Smooth muscle cell (in vitro differentiated cells): ENCODE data around the gene XYLT1. TPM values are rescaled to one million over a fixed set of nuclear protein-coding genes. Genes with fewer than 3 reads are reported as not detected.

Experiments
- DNase-seq: peaks from one replicate; lab custom pipeline; 2025; ENCODE audit not compliant: unreplicated experiment; lab: John Stamatoyannopoulos, UW
- H2AFZ ChIP-seq: fragments of 200-600 bp; sonication (generic); 2 replicates; pipeline ENCODE4 v1.6.0; 2016; ENCODE audit warnings: antibody characterized with exemption, low read depth, mild to moderate bottlenecking
- H3F3A ChIP-seq: fragments of 200-600 bp; sonication (generic); 2 replicates; pipeline ENCODE4 v1.6.0; 2017; ENCODE audit warnings: antibody characterized with exemption, low read depth
- H3K27ac ChIP-seq: fragments of 200-600 bp; sonication (generic); 2 replicates; pipeline ENCODE4 v1.5.1; 2016; ENCODE audit warnings: low read depth, mild to moderate bottlenecking
- H3K27me3 ChIP-seq: fragments of 200-600 bp; sonication (generic); 2 replicates; pipeline ENCODE4 v1.6.1; 2016; ENCODE audit warnings: low read depth, mild to moderate bottlenecking
- H3K36me3 ChIP-seq: fragments of 200-600 bp; sonication (generic); 2 replicates; pipeline ENCODE4 v1.5.1; 2016; ENCODE audit warnings: low read depth
- H3K4me1 ChIP-seq: fragments of 200-600 bp; sonication (generic); 2 replicates; pipeline ENCODE4 v1.5.1; 2016; ENCODE audit warnings: low read depth
- H3K4me2 ChIP-seq: fragments of 200-600 bp; sonication (generic); 2 replicates; pipeline ENCODE4 v1.6.0; 2016; ENCODE audit warnings: mild to moderate bottlenecking
- H3K4me3 ChIP-seq: fragments of 200-600 bp; sonication (generic); 2 replicates; pipeline ENCODE4 v1.5.1; 2016; ENCODE audit warnings: mild to moderate bottlenecking
- H3K79me2 ChIP-seq: fragments of 200-600 bp; sonication (generic); 2 replicates; pipeline ENCODE4 v1.6.0; 2016; ENCODE audit warnings: low read depth, mild to moderate bottlenecking
- H3K9ac ChIP-seq: fragments of 200-600 bp; sonication (generic); 2 replicates; pipeline ENCODE4 v1.6.0; 2016; ENCODE audit warnings: low read depth
- H3K9me3 ChIP-seq: fragments of 200-600 bp; sonication (generic); replicated peaks from 2 replicates; pipeline ENCODE4 v1.5.1; 2016; ENCODE audit warnings: low read depth
- H4K20me1 ChIP-seq: fragments of 200-600 bp; sonication (generic); 2 replicates; pipeline ENCODE4 v1.6.0; 2016; ENCODE audit warnings: low read depth
- WGBS: methylation state at CpG from one replicate; pipeline ENCODE4 v1.1.7; 2016; ENCODE audit warnings: low lambda C conversion rate; 5-methylcytosine and 5-hydroxymethylcytosine counted together
- polyA plus RNA-seq: library from polyadenylated mRNA; unstranded; fragments of >200 nt; fragmentation: Nextera tagmentation; extraction: Ambion mirVana; gene quantifications from 2 replicates; pipeline ENCODE4 v1.2.1, GENCODE V29; 2016
- total RNA-seq: library from RNA; depleted of rRNA; stranded (reverse); fragments of >200 nt; gene quantifications from 2 replicates; pipeline ENCODE4 v1.2.3, GENCODE V29; 2014
- TF ChIP-seq, protein P1 (sequence below): fragments of 200-600 bp; sonication (generic); IDR thresholded peaks from 2 replicates; pipeline ENCODE4 v1.5.1; 2017; ENCODE audit warnings: borderline replicate concordance, mild to moderate bottlenecking, antibody characterized with exemption; ENCODE audit not compliant: insufficient read depth, poor library complexity, severe bottlenecking

Gene XYLT1
- total and polyA plus RNA-seq, 2 experiments from 2014 or later: 9.5 to 19.9 TPM

DNA sequence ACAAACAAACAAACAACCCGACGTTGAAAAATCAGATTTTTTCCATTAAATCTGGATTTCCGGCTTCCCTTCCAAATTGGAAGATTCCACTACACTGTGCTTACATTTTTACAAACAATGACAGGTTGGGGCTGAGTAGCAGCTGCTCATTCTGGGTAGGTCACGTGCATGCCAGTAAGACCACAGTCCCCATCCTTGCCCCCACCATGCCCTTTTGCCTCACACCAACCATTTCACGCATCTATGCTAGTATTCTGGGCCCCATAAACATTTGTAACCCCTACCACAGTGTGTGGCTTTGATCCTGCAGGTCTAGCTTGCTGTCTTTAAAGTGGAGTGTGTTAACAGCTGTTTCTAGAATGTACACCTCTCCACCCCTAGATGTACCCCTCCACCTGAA is 366.1 kb downstream of the XYLT1 start:
- Histone ChIP-seq H3K9ac (no peak overlapping the region), H3K9me3 (no peaks in the 10 kb centered on the region), H3K4me1 (peaks cover 7% of the 10 kb centered on the region), H3K27me3 (no peaks in the 10 kb centered on the region), H3K27ac (no peak overlapping the region), H3K4me2 (no peak overlapping the region), H4K20me1 (no peaks in the 10 kb centered on the region), H3K36me3 (no peaks in the 10 kb centered on the region), H3K4me3 (no peak overlapping the region), H3F3A (no peaks in the 10 kb centered on the region), H3K79me2 (no peaks in the 10 kb centered on the region), H2AFZ (no peak overlapping the region)
- 93% methylated on average over 5 of the region's 5 CpGs for WGBS
- no peak for DNase-seq
- TF ChIP-seq, protein P1, sequence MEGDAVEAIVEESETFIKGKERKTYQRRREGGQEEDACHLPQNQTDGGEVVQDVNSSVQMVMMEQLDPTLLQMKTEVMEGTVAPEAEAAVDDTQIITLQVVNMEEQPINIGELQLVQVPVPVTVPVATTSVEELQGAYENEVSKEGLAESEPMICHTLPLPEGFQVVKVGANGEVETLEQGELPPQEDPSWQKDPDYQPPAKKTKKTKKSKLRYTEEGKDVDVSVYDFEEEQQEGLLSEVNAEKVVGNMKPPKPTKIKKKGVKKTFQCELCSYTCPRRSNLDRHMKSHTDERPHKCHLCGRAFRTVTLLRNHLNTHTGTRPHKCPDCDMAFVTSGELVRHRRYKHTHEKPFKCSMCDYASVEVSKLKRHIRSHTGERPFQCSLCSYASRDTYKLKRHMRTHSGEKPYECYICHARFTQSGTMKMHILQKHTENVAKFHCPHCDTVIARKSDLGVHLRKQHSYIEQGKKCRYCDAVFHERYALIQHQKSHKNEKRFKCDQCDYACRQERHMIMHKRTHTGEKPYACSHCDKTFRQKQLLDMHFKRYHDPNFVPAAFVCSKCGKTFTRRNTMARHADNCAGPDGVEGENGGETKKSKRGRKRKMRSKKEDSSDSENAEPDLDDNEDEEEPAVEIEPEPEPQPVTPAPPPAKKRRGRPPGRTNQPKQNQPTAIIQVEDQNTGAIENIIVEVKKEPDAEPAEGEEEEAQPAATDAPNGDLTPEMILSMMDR: no peak

- TF ChIP-seq, protein P1: no peak
- 94% methylated on average over 3 of the region's 3 CpGs for WGBS
- H3K9ac ChIP-seq: no peak overlapping the region
Measured at GRCh38 chr16:17103216-17103615, 367.5 kb downstream of the XYLT1 start.

GRCh38 chr16:17101646-17102045 is 369.1 kb downstream of the XYLT1 start:
- Histone ChIP-seq H3K4me1 (peaks cover 2% of the 10 kb centered on the region), H3K36me3 (no peaks in the 10 kb centered on the region), H3K4me3 (no peak overlapping the region), H3K79me2 (no peaks in the 10 kb centered on the region), H3K9ac (no peak overlapping the region), H3F3A (no peaks in the 10 kb centered on the region), H2AFZ (no peak overlapping the region), H3K9me3 (no peaks in the 10 kb centered on the region), H3K27ac (no peak overlapping the region), H4K20me1 (no peaks in the 10 kb centered on the region), H3K27me3 (peaks cover 5% of the 10 kb centered on the region), H3K4me2 (no peak overlapping the region)
- 82% methylated on average over 2 of the region's 2 CpGs for WGBS
- no peak for DNase-seq
- TF ChIP-seq, protein P1: no peak

More at GRCh38 chr16:17103216-17103615, 367.5 kb downstream of the XYLT1 start:
- Histone ChIP-seq H3K4me3 (no peak overlapping the region), H3F3A (no peaks in the 10 kb centered on the region), H3K9me3 (no peaks in the 10 kb centered on the region), H3K4me2 (no peak overlapping the region), H3K27ac (no peak overlapping the region), H3K27me3 (no peaks in the 10 kb centered on the region), H3K36me3 (no peaks in the 10 kb centered on the region), H4K20me1 (no peaks in the 10 kb centered on the region), H3K79me2 (no peaks in the 10 kb centered on the region), H2AFZ (no peak overlapping the region), H3K4me1 (peaks cover 7% of the 10 kb centered on the region)
- no peak for DNase-seq

DNA sequence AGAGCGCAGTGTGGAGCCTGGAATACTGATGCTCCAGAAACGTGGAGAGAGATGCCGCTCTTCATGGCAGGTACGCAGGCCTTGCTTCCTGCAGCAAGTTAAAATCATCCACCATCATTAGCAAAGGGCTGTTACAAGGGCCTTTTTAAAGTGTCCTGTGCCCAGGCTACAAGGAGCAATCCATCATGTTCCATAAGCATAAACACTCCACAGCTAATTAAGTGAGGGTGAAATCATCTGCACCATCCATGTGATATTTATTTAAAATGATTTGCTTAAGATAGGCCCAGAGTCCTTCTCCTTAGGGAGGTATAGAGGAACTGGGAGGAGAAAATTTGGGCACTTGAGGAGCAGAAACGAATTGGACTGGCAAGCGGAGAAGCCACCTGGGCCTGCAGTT is 372.1 kb downstream of the XYLT1 start:
- Histone ChIP-seq H3K79me2 (no peaks in the 10 kb centered on the region), H3K9me3 (no peaks in the 10 kb centered on the region), H2AFZ (no peak overlapping the region), H3K9ac (no peak overlapping the region), H3F3A (no peaks in the 10 kb centered on the region), H3K4me3 (no peak overlapping the region), H3K36me3 (no peaks in the 10 kb centered on the region), H3K4me1 (no peaks in the 10 kb centered on the region), H3K27me3 (peaks cover 17% of the 10 kb centered on the region), H3K4me2 (no peak overlapping the region), H3K27ac (no peak overlapping the region), H4K20me1 (no peaks in the 10 kb centered on the region)
- WGBS: 96% methylated on average over 6 of the region's 6 CpGs
- TF ChIP-seq, protein P1: no peak
- DNase-seq: no peak
